Measurements from ENCODE around the gene MYO1C. TPM values are rescaled to one million over a fixed set of nuclear protein-coding genes. Genes with fewer than 3 reads are reported as not detected.

MYO1C gene
- total RNA-seq, 1 donor = 12.1 TPM

GRCh38 chr17:1484060-1484535, 8.4 kb downstream of the MYO1C start:
- Histone ChIP-seq H3K9me3 (ENCODE audit: low read depth, low read length) (no peaks in the 10 kb centered on the region), H3K27me3 (ENCODE audit: insufficient read depth, low read length) (peaks cover 7% of the 10 kb centered on the region), H3K4me3 (ENCODE audit: low read length) (no peak overlapping the region), H3K4me1 (ENCODE audit: insufficient read depth, low read length) (peaks cover 28% of the 10 kb centered on the region)

- Histone ChIP-seq H3K27me3 (ENCODE audit: insufficient read depth, low read length) (peaks cover 7% of the 10 kb centered on the region), H3K9me3 (ENCODE audit: low read depth, low read length) (no peaks in the 10 kb centered on the region), H3K4me3 (ENCODE audit: low read length) (no peak overlapping the region), H3K4me1 (ENCODE audit: insufficient read depth, low read length) (peaks cover 25% of the 10 kb centered on the region)
Measured at GRCh38 chr17:1482680-1483079, 9.8 kb downstream of the MYO1C start.

DNA sequence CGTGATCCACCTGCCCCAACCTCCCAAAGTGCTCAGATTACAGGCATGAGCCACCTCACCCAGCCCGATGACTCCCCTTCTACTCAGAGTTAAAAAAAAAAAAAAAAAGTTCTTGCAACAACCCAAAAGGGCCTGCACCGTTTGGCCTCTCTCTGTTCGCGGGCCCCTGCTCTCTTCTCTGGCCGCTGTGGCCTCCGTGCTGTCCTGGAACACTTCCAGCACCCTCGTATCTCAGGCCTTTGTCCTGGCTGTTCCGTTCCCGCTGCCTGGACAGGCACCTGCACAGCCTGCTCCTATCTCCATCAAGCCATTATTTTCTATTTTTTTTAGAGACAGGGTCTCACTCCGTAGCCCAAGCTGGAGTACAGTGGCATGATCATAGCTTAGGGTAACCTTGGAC, 10.8 kb downstream of the MYO1C start:
- Histone ChIP-seq H3K4me1 (ENCODE audit: insufficient read depth, low read length) (peaks cover 15% of the 10 kb centered on the region), H3K27me3 (ENCODE audit: insufficient read depth, low read length) (peaks cover 7% of the 10 kb centered on the region), H3K4me3 (ENCODE audit: low read length) (no peak overlapping the region), H3K9me3 (ENCODE audit: low read depth, low read length) (no peaks in the 10 kb centered on the region)

GRCh38 chr17:1480747-1481465, 11.6 kb downstream of the MYO1C start:
- H3K27me3 ChIP-seq (ENCODE audit: insufficient read depth, low read length) = peaks cover 4% of the 10 kb centered on the region
- no peaks in the 10 kb centered on the region for H3K9me3 ChIP-seq (ENCODE audit: low read depth, low read length)
- H3K4me3 ChIP-seq (ENCODE audit: low read length) = no peak overlapping the region
- peaks cover 7% of the 10 kb centered on the region for H3K4me1 ChIP-seq (ENCODE audit: insufficient read depth, low read length)

DNA sequence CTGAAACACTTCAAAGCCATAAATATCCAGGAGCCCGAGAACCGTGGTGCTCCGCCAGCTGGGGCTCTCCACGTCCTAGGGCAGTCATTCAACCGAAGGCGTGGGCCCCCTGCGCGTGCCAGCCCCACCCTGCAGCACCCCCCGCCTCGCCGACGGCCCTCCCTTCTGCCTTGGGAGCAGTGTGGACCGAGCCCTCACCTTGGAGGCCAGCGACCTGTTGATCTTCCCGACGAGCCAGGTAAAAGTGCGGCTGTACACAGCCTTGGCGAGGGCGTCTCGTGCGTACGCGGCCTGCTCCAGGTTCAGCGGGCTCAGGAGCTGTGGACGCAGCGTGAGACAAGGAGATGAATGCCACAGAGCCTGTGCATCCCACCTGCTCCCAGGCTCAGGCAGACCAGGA, 14.1 kb downstream of the MYO1C start:
- no peaks in the 10 kb centered on the region for H3K27me3 ChIP-seq (ENCODE audit: insufficient read depth, low read length)
- no peak overlapping the region for H3K4me3 ChIP-seq (ENCODE audit: low read length)
- H3K9me3 ChIP-seq (ENCODE audit: low read depth, low read length) = no peaks in the 10 kb centered on the region
- H3K4me1 ChIP-seq (ENCODE audit: insufficient read depth, low read length) = peaks cover 6% of the 10 kb centered on the region

DNA sequence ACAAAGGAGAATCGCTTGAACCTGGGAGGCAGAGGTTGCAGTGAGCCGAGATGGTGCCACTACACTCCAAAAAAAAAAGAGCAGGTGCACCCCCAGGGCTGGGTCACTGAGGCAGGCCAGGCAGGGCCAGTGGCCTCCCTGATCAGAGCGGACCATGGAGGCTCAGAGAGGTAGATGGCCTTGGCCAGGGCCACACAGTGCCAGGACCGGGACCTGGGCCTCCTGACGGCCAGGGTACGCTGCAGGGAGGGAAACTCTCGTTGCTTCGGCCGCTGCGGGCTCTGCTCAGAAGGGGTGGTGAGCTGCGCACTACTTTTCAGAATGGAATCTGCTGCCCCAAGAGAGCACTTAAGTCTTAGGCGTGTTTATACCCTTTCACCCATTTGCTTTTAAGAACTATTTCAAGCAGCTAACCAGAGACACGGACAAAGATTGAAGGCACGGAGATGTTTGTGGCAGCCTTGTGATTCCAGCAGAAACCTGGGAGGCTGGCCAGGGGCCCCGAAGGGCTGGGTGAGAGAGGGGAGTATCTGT, 17.1 kb downstream of the MYO1C start:
- Histone ChIP-seq H3K4me1 (ENCODE audit: insufficient read depth, low read length) (peaks cover 11% of the 10 kb centered on the region), H3K4me3 (ENCODE audit: low read length) (no peak overlapping the region), H3K9me3 (ENCODE audit: low read depth, low read length) (no peaks in the 10 kb centered on the region), H3K27me3 (ENCODE audit: insufficient read depth, low read length) (no peaks in the 10 kb centered on the region)

DNA sequence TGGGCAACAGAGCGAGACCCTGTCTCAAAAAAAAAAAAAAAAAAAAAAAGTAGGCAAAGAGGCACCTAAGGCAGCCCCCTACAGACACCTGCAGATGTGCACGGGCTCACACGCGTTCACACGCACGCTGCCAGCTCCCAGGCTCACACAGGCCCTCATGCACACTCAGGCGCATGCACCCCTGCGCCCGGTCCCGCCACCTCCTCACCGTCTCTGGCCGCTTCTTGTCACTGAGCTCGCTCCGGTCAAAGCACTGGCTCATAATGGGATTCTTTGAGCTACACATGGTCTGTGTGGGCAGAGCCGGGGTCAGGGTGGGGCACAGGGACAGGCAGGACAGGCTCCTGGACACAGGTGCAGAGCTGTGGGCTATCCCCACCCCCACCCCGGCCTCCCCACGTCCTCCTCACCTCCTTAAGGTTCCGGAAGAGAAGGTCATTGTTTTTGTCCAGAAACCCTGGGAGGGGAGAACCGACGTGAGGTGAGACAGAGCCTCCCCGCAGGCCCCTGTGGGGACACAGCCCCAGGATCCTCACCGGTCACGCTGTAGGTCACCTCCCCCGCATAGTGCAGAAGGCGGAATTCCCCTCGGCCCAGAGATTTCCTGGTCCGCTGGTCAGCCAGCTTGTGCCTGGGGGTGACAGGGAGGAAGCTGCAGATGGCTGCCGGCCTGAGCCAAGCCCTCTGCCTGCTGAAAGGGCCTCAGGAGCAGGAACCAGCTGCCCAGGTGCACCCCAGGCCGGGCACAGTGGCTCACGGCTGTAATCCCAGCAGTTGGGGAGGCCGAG, 17.9 kb downstream of the MYO1C start:
- H3K9me3 ChIP-seq (ENCODE audit: low read depth, low read length) = no peaks in the 10 kb centered on the region

GRCh38 chr17:1473841-1474240, 18.6 kb downstream of the MYO1C start:
- Histone ChIP-seq H3K9me3 (ENCODE audit: low read depth, low read length) (no peaks in the 10 kb centered on the region), H3K4me3 (ENCODE audit: low read length) (no peak overlapping the region), H3K4me1 (ENCODE audit: insufficient read depth, low read length) (peaks cover 11% of the 10 kb centered on the region), H3K27me3 (ENCODE audit: insufficient read depth, low read length) (no peaks in the 10 kb centered on the region)

More for the DNA sequence above, 17.9 kb downstream of the MYO1C start:
- no peak overlapping the region for H3K4me3 ChIP-seq (ENCODE audit: low read length)
- peaks cover 11% of the 10 kb centered on the region for H3K4me1 ChIP-seq (ENCODE audit: insufficient read depth, low read length)
- no peaks in the 10 kb centered on the region for H3K27me3 ChIP-seq (ENCODE audit: insufficient read depth, low read length)

GRCh38 chr17:1473170-1473569, 19.3 kb downstream of the MYO1C start:
- H3K4me3 ChIP-seq (ENCODE audit: low read length) = no peak overlapping the region
- H3K9me3 ChIP-seq (ENCODE audit: low read depth, low read length) = no peaks in the 10 kb centered on the region
- H3K27me3 ChIP-seq (ENCODE audit: insufficient read depth, low read length) = no peaks in the 10 kb centered on the region
- H3K4me1 ChIP-seq (ENCODE audit: insufficient read depth, low read length) = peaks cover 17% of the 10 kb centered on the region

- Histone ChIP-seq H3K27me3 (ENCODE audit: insufficient read depth, low read length) (no peaks in the 10 kb centered on the region), H3K4me3 (ENCODE audit: low read length) (no peak overlapping the region), H3K4me1 (ENCODE audit: insufficient read depth, low read length) (peaks cover 21% of the 10 kb centered on the region), H3K9me3 (ENCODE audit: low read depth, low read length) (no peaks in the 10 kb centered on the region)
Measured at GRCh38 chr17:1471911-1472821, 20.3 kb downstream of the MYO1C start.

DNA sequence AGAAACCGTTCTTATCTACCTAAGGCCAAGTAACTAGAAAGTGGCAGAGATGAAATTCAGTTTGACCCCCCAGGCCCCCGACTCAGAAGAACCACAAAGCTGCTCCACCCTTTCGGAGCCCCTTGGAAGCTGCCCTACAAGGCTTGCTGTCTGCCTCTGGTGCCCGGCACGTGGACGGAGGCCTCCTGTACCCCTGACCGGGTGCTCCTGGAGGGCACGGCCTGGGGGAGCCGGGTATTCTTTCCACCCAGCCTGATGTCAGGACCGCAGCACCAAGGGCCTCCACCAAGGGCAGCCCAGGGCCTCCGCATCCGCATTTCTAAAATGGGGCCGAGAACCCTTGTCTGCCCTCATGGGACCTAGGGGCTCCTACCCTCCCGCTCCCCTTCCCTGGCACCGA, 21.0 kb downstream of the MYO1C start:
- peaks cover 21% of the 10 kb centered on the region for H3K4me1 ChIP-seq (ENCODE audit: insufficient read depth, low read length)
- no peak overlapping the region for H3K4me3 ChIP-seq (ENCODE audit: low read length)

GRCh38 chr17:1470755-1471462, 21.6 kb downstream of the MYO1C start:
- Histone ChIP-seq H3K27me3 (ENCODE audit: insufficient read depth, low read length) (no peaks in the 10 kb centered on the region), H3K9me3 (ENCODE audit: low read depth, low read length) (no peaks in the 10 kb centered on the region), H3K4me3 (ENCODE audit: low read length) (no peak overlapping the region), H3K4me1 (ENCODE audit: insufficient read depth, low read length) (peaks cover 21% of the 10 kb centered on the region)

More for the DNA sequence above, 21.0 kb downstream of the MYO1C start:
- H3K27me3 ChIP-seq (ENCODE audit: insufficient read depth, low read length) = no peaks in the 10 kb centered on the region
- H3K9me3 ChIP-seq (ENCODE audit: low read depth, low read length) = no peaks in the 10 kb centered on the region

- H3K4me3 ChIP-seq (ENCODE audit: low read length) = no peak overlapping the region
- no peaks in the 10 kb centered on the region for H3K9me3 ChIP-seq (ENCODE audit: low read depth, low read length)
- no peaks in the 10 kb centered on the region for H3K27me3 ChIP-seq (ENCODE audit: insufficient read depth, low read length)
- H3K4me1 ChIP-seq (ENCODE audit: insufficient read depth, low read length) = peaks cover 21% of the 10 kb centered on the region
Measured at GRCh38 chr17:1470071-1470754, 22.3 kb downstream of the MYO1C start.
